ENCODE data around the gene PSMB11. TPM values are rescaled to one million over a fixed set of nuclear protein-coding genes. Genes with fewer than 3 reads are reported as not detected.

Gene PSMB11
- total and polyA plus RNA-seq, 2 donors (not counting 3 experiments of a cell fraction or from before 2014, with no cell fraction given), result not detected

- Histone ChIP-seq H3K9ac (replicated peaks; ENCODE audit: extremely low read depth, insufficient read depth, low read length) (no peak overlapping the region), H3K9me3 (replicated peaks; ENCODE audit: control insufficient read depth, insufficient read depth, low read length) (no peaks in the 10 kb centered on the region), H3K79me2 (ENCODE audit: control insufficient read depth, insufficient read depth, low read length) (peaks cover 69% of the 10 kb centered on the region), H3K4me3 (replicated peaks in 1 of 3; ENCODE audit: insufficient read depth in 1 of 3, low read depth in 1 of 3, low read length in 3 of 3) (no peak overlapping the region), H2AFZ (ENCODE audit: low read depth, low read length) (no peak overlapping the region), H3K9me1 (replicated peaks; ENCODE audit: control insufficient read depth, extremely low read depth, insufficient read depth, low read length) (no peaks in the 10 kb centered on the region), H3K36me3 (ENCODE audit: control insufficient read depth in 2 of 2, extremely low read depth in 1 of 2, insufficient read depth in 2 of 2, low read length in 2 of 2) (peaks cover 10 to 44% of the 10 kb centered on the region in 2 experiments), H3K27me3 (ENCODE audit: control insufficient read depth in 2 of 2, insufficient read depth in 2 of 2, low read length in 2 of 2) (no peaks in the 10 kb centered on the region), H3K4me1 (ENCODE audit: control insufficient read depth, extremely low read depth, insufficient read depth, low read length) (peaks cover 26% of the 10 kb centered on the region), H4K20me1 (replicated peaks; ENCODE audit: control insufficient read depth, extremely low read depth, insufficient read depth, low read length) (peaks cover 4% of the 10 kb centered on the region), H3K4me2 (ENCODE audit: insufficient read depth, low read length) (no peak overlapping the region), H3K27ac (ENCODE audit: insufficient read depth, low read depth, low read length) (no peak overlapping the region)
- dilution Hi-C loops (cut with MboI; ENCODE audit: extremely low pct_ligation_motif_present, low sequenced_read_pairs), result no loop called here
- DNase-seq (ENCODE audit: low read depth, low spot score), result no peak
- no peak for TF ChIP-seq FOS (IDR thresholded peaks at IDR 0.05; ENCODE audit: borderline replicate concordance, insufficient read depth, low read length)
- intact Hi-C loops (cut with micrococcal nuclease), result no loop called here
- ChIA-PET CTCF (interaction anchor here (1.0 to 4.6 kb wide), 7 partner anchors 9 to 103 kb away, joined by 3 to 43 read pairs (median 8); no protein-coding TSS in a partner anchor), POLR2A (no interaction called here)
- no peak for FAIRE-seq
- no TSS peak for BruUV-seq (replicated peaks)
Observed at GRCh38 chr14:23089498-23090253, 47.7 kb downstream of the PSMB11 start.

GRCh38 chr14:23090254-23090636, 48.2 kb downstream of the PSMB11 start:
- TF ChIP-seq JUN (IDR thresholded peaks at IDR 0.05; ENCODE audit: borderline replicate concordance, insufficient read depth, insufficient read length, low read depth) (no peak), CTCF (IDR thresholded peaks at IDR 0.05; ENCODE audit: extremely low read depth in 1 of 2, insufficient read depth in 1 of 2, low read depth in 1 of 2, low read length in 2 of 2) (no peak)
- peaks cover 4% of the 10 kb centered on the region for H4K20me1 ChIP-seq (replicated peaks; ENCODE audit: control insufficient read depth, extremely low read depth, insufficient read depth, low read length)
- FAIRE-seq (peak; percentile 12), DNase-seq (ENCODE audit: low read depth, low spot score) (peak; percentile 33)
- H3K79me2 ChIP-seq (ENCODE audit: control insufficient read depth, insufficient read depth, low read length), result peaks cover 69% of the 10 kb centered on the region
- no peaks in the 10 kb centered on the region for H3K27me3 ChIP-seq (ENCODE audit: control insufficient read depth in 2 of 2, insufficient read depth in 2 of 2, low read length in 2 of 2)
- POLR2A ChIA-PET, result no interaction called here
- dilution Hi-C loops (cut with MboI; ENCODE audit: extremely low pct_ligation_motif_present, low sequenced_read_pairs), result no loop called here
- H2AFZ ChIP-seq (ENCODE audit: low read depth, low read length), result no peak overlapping the region
- no TSS peak for BruUV-seq (replicated peaks)
- H3K4me2 ChIP-seq (ENCODE audit: insufficient read depth, low read length), result peak overlapping the region; percentile 43
- peak overlapping the region; percentile 20 for H3K27ac ChIP-seq (ENCODE audit: insufficient read depth, low read depth, low read length)
- no peak overlapping the region for H3K4me3 ChIP-seq (replicated peaks in 1 of 3; ENCODE audit: insufficient read depth in 1 of 3, low read depth in 1 of 3, low read length in 3 of 3)
- intact Hi-C loops (cut with micrococcal nuclease), result no loop called here
- CTCF ChIA-PET, result interaction anchor here (1.0 to 4.6 kb wide), 7 partner anchors 9 to 104 kb away, joined by 3 to 43 read pairs (median 8); no protein-coding TSS in a partner anchor
- no peaks in the 10 kb centered on the region for H3K9me3 ChIP-seq (replicated peaks; ENCODE audit: control insufficient read depth, insufficient read depth, low read length)
- H3K4me1 ChIP-seq (ENCODE audit: control insufficient read depth, extremely low read depth, insufficient read depth, low read length), result peaks cover 26% of the 10 kb centered on the region
- no peaks in the 10 kb centered on the region for H3K9me1 ChIP-seq (replicated peaks; ENCODE audit: control insufficient read depth, extremely low read depth, insufficient read depth, low read length)
- no peak overlapping the region for H3K9ac ChIP-seq (replicated peaks; ENCODE audit: extremely low read depth, insufficient read depth, low read length)
- peaks cover 10 to 44% of the 10 kb centered on the region in 2 experiments for H3K36me3 ChIP-seq (ENCODE audit: control insufficient read depth in 2 of 2, extremely low read depth in 1 of 2, insufficient read depth in 2 of 2, low read length in 2 of 2)
